H9 (cell line): Measurements from ENCODE around the gene STX3. TPM values are rescaled to one million over a fixed set of nuclear protein-coding genes. Genes with fewer than 3 reads are reported as not detected.

Experiments used
- DNase-seq: peaks from one replicate; pipeline ENCODE4 v3.0.0-alpha.2; 2017
- H2AFZ ChIP-seq: one replicate; pipeline ENCODE4 v1.6.1; 2013; ENCODE audit warnings: mild to moderate bottlenecking, low read length, control low read depth, moderate library complexity
- H2AK5ac ChIP-seq: 2 replicates; pipeline ENCODE4 v1.6.1; 2013; ENCODE audit warnings: low read length, control low read depth, mixed read lengths; ENCODE audit not compliant: insufficient read length
- H2BK120ac ChIP-seq: one replicate; pipeline ENCODE4 v1.6.1; 2013; ENCODE audit warnings: low read depth, mild to moderate bottlenecking, low read length, control low read depth, inconsistent platforms; ENCODE audit not compliant: poor library complexity, severe bottlenecking
- H2BK12ac ChIP-seq: 2 replicates; pipeline ENCODE4 v1.6.1; 2013; ENCODE audit warnings: low read length, control low read depth, mixed read lengths, low read depth; ENCODE audit not compliant: insufficient read length
- H2BK15ac ChIP-seq: 2 replicates; pipeline ENCODE4 v1.6.1; 2013; ENCODE audit warnings: low read depth, low read length, control low read depth
- H2BK20ac ChIP-seq: one replicate; pipeline ENCODE4 v1.6.1; 2013; ENCODE audit warnings: low read depth, mild to moderate bottlenecking, low read length, control low read depth, inconsistent platforms; ENCODE audit not compliant: poor library complexity, severe bottlenecking
- H2BK5ac ChIP-seq: 2 replicates; pipeline ENCODE4 v1.6.1; 2013; ENCODE audit warnings: low read length, control low read depth, mixed read lengths; ENCODE audit not compliant: insufficient read length
- H3K14ac ChIP-seq: 2 replicates; pipeline ENCODE4 v1.6.1; 2013; ENCODE audit warnings: low read length, control low read depth; ENCODE audit not compliant: insufficient read depth
- H3K18ac ChIP-seq: 2 replicates; pipeline ENCODE4 v1.6.1; 2013; ENCODE audit warnings: low read depth, mild to moderate bottlenecking, mixed read lengths, low read length, control low read depth; ENCODE audit not compliant: insufficient read length
- H3K23ac ChIP-seq: 2 replicates; pipeline ENCODE4 v1.6.1; 2013; ENCODE audit warnings: low read length, control low read depth, mixed read lengths, low read depth; ENCODE audit not compliant: insufficient read length
- H3K23me2 ChIP-seq: 2 replicates; pipeline ENCODE4 v1.6.1; 2013; ENCODE audit warnings: low read depth, mild to moderate bottlenecking, mixed read lengths, low read length, control low read depth; ENCODE audit not compliant: insufficient read length, poor library complexity, severe bottlenecking
- H3K27ac ChIP-seq: 2 replicates; pipeline ENCODE4 v1.5.1; 2013; ENCODE audit warnings: low read length, control low read depth, mixed read lengths, low read depth; ENCODE audit not compliant: insufficient read length
- H3K27me3 ChIP-seq: 2 replicates; pipeline ENCODE4 v1.6.1; 2013; ENCODE audit warnings: low read length, control low read depth, inconsistent platforms; ENCODE audit not compliant: insufficient read depth
- H3K4ac ChIP-seq: 2 replicates; pipeline ENCODE4 v1.6.1; 2013; ENCODE audit warnings: low read depth, mild to moderate bottlenecking, control low read depth, inconsistent platforms, low read length, moderate library complexity
- H3K4me1 ChIP-seq: 2 replicates; pipeline ENCODE4 v1.6.1; 2013; ENCODE audit warnings: low read length, control low read depth, inconsistent platforms; ENCODE audit not compliant: insufficient read depth
- H3K4me2 ChIP-seq: 2 replicates; pipeline ENCODE4 v1.6.1; 2013; ENCODE audit warnings: low read length, control low read depth, mixed read lengths; ENCODE audit not compliant: insufficient read length, insufficient read depth
- H3K56ac ChIP-seq: 2 replicates; pipeline ENCODE4 v1.6.1; 2013; ENCODE audit warnings: low read depth, mild to moderate bottlenecking, mixed read lengths, low read length, control low read depth; ENCODE audit not compliant: insufficient read length
- H3K79me1 ChIP-seq: 2 replicates; pipeline ENCODE4 v1.6.1; 2013; ENCODE audit warnings: low read depth, mild to moderate bottlenecking, moderate library complexity, low read length, control low read depth, inconsistent platforms; ENCODE audit not compliant: insufficient read depth, poor library complexity, severe bottlenecking
- H3K79me2 ChIP-seq: 2 replicates; pipeline ENCODE4 v1.6.1; 2013; ENCODE audit warnings: low read length, control low read depth, inconsistent platforms; ENCODE audit not compliant: insufficient read depth
- H3K9ac ChIP-seq: 2 replicates; pipeline ENCODE4 v1.6.1; 2013; ENCODE audit warnings: low read length, control low read depth, mixed read lengths; ENCODE audit not compliant: insufficient read length; ENCODE audit errors: extremely low read depth
- H3K9me3 ChIP-seq: one replicate; pipeline ENCODE4 v1.6.1; 2013; ENCODE audit warnings: low read depth, low read length, inconsistent platforms; ENCODE audit not compliant: control insufficient read depth
- H3T11ph ChIP-seq: one replicate; pipeline ENCODE4 v1.6.1; 2013; ENCODE audit warnings: mild to moderate bottlenecking, low read length, control low read depth, inconsistent platforms
- H4K20me1 ChIP-seq: one replicate; pipeline ENCODE4 v1.6.1; 2013; ENCODE audit not compliant: control insufficient read depth, insufficient read length, insufficient read depth
- H4K5ac ChIP-seq: 2 replicates; pipeline ENCODE4 v1.6.1; 2013; ENCODE audit warnings: low read depth, mild to moderate bottlenecking, mixed read lengths, low read length, control low read depth; ENCODE audit not compliant: insufficient read length
- H4K8ac ChIP-seq: replicated peaks from 2 replicates; pipeline ENCODE4 v1.6.1; 2013; ENCODE audit warnings: low read length, control low read depth, mixed read lengths, low read depth; ENCODE audit not compliant: insufficient read length
- H4K91ac ChIP-seq: 2 replicates; pipeline ENCODE4 v1.6.1; 2013; ENCODE audit warnings: low read depth, mild to moderate bottlenecking, moderate library complexity, mixed read lengths, low read length, control low read depth; ENCODE audit not compliant: insufficient read length
- H3K27ac Mint-ChIP-seq, 3 experiments: 2 replicates in 2 of 3; 3 replicates in 1 of 3; pipeline ENCODE4 v1.8.0; 2020 to 2021; ENCODE audit warnings: mixed read lengths in 3 of 3, mild to moderate bottlenecking in 1 of 3, moderate library complexity in 1 of 3
- H3K27me3 Mint-ChIP-seq: 2 replicates; pipeline ENCODE4 v1.8.0; 2021; ENCODE audit warnings: low read depth, mild to moderate bottlenecking, moderate library complexity, mixed read lengths
- H3K36me3 Mint-ChIP-seq, 3 experiments: 2 replicates in 2 of 3; 3 replicates in 1 of 3; pipeline ENCODE4 v1.8.0; 2020 to 2021; ENCODE audit warnings: low read depth in 3 of 3, mixed read lengths in 3 of 3; ENCODE audit not compliant: insufficient read depth in 1 of 3
- H3K4me1 Mint-ChIP-seq, 2 experiments: 2 replicates each; pipeline ENCODE4 v1.8.0; 2020; ENCODE audit warnings: mixed read lengths in 2 of 2
- H3K4me3 Mint-ChIP-seq, 2 experiments: 2 replicates in 1 of 2; 3 replicates in 1 of 2; pipeline ENCODE4 v1.8.0; 2020 to 2021; ENCODE audit warnings: mild to moderate bottlenecking in 2 of 2, mixed read lengths in 2 of 2, moderate library complexity in 1 of 2
- H3K9me3 Mint-ChIP-seq, 2 experiments: 2 replicates in 1 of 2; 3 replicates in 1 of 2; pipeline ENCODE4 v1.8.0; 2020; ENCODE audit warnings: mild to moderate bottlenecking in 2 of 2, mixed read lengths in 2 of 2, moderate library complexity in 1 of 2
- WGBS: extraction: QIAGEN DNeasy Blood & Tissue Kit; methylation state at CpG from one replicate; pipeline ENCODE4 v1.1.7; 2013; ENCODE audit warnings: missing lambda C conversion rate, low lambda C conversion rate, mixed read lengths; ENCODE audit not compliant: insufficient read length; ENCODE audit errors: extremely low coverage; 5-methylcytosine and 5-hydroxymethylcytosine counted together
- total RNA-seq: library from RNA; stranded (reverse); gene quantifications from 2 replicates; pipeline ENCODE4 v1.2.1, GENCODE V29; 2021
- TF ChIP-seq, protein P1 (sequence below): fragments of 200-600 bp; sonication (generic); conservative IDR thresholded peaks from 3 replicates; pipeline ENCODE4 v1.8.0; 2021; ENCODE audit warnings: antibody characterized with exemption, mild to moderate bottlenecking

The STX3 gene
- total RNA-seq, 1 experiment from 2014 or later = 41.0 TPM

DNA sequence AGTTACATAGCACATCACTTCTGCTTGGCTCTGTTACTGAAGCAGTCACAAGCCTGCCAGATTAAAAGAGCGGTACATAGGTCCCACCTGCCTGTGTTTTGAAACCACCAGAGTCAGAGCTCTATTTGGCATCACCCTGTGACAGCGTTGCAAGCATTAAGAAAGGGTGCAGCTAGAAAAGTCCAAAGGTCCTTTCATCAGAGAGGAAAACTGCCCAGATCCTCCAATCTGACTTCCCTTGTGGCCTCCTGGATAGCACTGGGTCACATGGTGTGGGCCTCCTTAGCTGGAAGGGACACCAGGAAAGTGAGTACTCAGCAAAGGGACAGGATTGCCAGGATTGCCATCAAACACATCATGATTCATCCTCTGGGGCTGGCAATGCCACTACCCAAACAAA lies 22.9 kb downstream of the STX3 start:
- Histone ChIP-seq H2BK5ac (no peak overlapping the region), H2AFZ (no peak overlapping the region), H3K27me3 (no peaks in the 10 kb centered on the region), H3K23ac (no peak overlapping the region), H4K8ac (no peak overlapping the region), H3K4ac (no peak overlapping the region), H3T11ph (no peak overlapping the region), H2BK20ac (no peak overlapping the region), H2AK5ac (no peak overlapping the region), H2BK12ac (no peak overlapping the region), H3K56ac (no peak overlapping the region), H3K4me2 (no peak overlapping the region), H3K79me1 (no peaks in the 10 kb centered on the region), H4K91ac (no peak overlapping the region), H3K14ac (no peak overlapping the region), H3K79me2 (no peaks in the 10 kb centered on the region), H3K9ac (no peak overlapping the region), H3K27ac (no peak overlapping the region), H3K18ac (no peak overlapping the region), H2BK15ac (no peak overlapping the region), H4K5ac (no peak overlapping the region), H3K9me3 (no peaks in the 10 kb centered on the region), H2BK120ac (no peak overlapping the region), H3K23me2 (no peaks in the 10 kb centered on the region), H3K4me1 (no peaks in the 10 kb centered on the region), H4K20me1 (no peaks in the 10 kb centered on the region)
- no peak for DNase-seq
- H3K4me3 Mint-ChIP-seq = no peak overlapping the region
- TF ChIP-seq, protein P1, sequence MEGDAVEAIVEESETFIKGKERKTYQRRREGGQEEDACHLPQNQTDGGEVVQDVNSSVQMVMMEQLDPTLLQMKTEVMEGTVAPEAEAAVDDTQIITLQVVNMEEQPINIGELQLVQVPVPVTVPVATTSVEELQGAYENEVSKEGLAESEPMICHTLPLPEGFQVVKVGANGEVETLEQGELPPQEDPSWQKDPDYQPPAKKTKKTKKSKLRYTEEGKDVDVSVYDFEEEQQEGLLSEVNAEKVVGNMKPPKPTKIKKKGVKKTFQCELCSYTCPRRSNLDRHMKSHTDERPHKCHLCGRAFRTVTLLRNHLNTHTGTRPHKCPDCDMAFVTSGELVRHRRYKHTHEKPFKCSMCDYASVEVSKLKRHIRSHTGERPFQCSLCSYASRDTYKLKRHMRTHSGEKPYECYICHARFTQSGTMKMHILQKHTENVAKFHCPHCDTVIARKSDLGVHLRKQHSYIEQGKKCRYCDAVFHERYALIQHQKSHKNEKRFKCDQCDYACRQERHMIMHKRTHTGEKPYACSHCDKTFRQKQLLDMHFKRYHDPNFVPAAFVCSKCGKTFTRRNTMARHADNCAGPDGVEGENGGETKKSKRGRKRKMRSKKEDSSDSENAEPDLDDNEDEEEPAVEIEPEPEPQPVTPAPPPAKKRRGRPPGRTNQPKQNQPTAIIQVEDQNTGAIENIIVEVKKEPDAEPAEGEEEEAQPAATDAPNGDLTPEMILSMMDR = no peak
- H3K9me3 Mint-ChIP-seq = no peaks in the 10 kb centered on the region; a peak in 1 of 5 replicates
- H3K36me3 Mint-ChIP-seq = peaks cover 25 to 42% (median 34%) of the 10 kb centered on the region in 3 experiments; a peak in 6 of 7 replicates
- peaks cover 0 to 6% of the 10 kb centered on the region in 2 experiments; a peak in 2 of 4 replicates for H3K4me1 Mint-ChIP-seq
- no peaks in the 10 kb centered on the region for H3K27me3 Mint-ChIP-seq
- peak overlapping the region in 1 of 3 experiments; percentile 53; a peak in 1 of 7 replicates for H3K27ac Mint-ChIP-seq
- no CpG with 5 or more reads among the region's 2 CpGs for WGBS
